Measurements from ENCODE around the gene MYRIP.

The MYRIP gene

DNA sequence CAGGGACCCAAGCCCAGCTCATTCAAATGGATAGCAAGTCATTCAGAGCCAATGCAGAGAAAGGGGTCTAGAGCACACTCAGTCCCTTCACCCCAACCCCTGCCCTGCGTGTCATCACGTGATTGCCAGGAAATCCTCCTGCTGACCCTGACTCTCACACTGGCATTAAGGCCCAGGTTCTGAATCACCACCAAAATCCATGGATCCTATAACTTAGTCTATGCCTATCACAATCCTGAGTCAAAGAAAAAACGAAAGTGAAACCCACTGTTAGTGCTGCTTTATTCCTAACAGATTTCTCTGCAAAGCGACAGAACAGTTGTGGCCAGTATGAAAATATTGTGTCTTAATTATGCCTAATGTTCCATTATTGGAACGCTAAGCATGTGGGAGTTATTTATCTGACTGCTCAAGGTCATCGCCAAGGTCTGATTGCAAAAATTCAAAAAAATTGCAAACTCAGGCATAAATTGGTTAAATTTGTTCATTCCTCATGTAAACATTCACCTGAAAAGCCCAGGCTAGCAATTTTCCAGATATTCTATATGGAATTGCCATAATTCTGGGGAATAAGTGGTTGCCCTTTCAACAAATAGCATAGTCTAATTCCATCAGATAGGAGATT is 391.4 kb downstream of the MYRIP start:
- DNase-seq = no peak

DNA sequence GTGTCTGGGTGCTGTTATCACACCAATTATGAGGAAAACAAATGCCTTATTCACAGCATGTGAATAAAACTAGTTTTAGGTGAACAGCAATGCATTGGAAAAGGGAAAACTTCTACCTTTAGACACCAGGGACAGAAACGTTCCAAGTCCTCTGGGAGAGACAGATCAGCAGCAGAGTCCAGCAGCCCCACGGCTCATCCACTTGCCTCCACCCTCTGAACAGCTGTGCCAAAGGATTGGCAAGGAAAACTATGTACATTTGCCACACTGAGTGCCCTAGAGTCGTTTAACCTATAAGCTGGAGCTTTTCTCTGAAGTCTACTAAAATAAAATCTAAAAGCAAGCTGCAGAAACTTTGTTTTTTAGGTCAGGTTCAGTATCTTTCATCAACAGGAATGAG is 392.4 kb downstream of the MYRIP start:
- DNase-seq = no peak

DNA sequence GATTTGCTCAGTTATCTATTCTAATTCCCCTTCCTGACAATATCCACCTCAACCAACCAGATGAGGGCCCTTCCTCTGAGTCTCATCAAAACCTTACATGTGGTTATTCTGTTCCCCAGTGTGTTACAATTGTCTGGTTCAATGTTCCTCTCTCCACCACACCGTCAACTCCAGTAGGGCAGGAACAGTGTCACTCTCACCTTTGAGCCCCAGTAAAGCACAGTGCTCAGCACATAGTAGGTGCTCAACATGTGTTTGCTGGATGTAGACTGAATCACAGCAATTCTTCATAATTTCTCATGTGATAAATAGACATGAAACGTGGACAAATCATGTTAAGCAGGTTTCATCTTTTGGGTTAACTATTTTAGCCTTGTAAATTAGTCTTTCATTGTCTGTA is 397.1 kb downstream of the MYRIP start:
- no peak for DNase-seq

DNA sequence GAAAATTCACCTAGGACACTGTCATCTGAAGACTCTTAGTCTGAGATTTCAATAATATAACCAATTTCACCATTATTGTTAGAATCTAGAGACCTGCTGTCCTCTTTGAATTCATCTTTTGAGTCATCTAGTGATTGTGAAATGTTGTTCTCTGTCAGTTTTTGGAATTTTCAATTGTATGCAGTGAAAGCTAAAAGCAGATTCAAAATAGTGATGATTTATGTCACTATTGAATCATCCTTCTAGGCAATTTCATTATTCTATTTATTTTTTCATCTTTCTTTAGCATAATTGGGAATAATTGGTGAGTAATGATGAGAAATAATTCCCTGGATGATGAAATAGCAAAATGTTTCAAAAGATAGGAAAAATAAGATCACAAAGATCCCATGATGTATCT is 398.4 kb downstream of the MYRIP start:
- no peak for DNase-seq

DNA sequence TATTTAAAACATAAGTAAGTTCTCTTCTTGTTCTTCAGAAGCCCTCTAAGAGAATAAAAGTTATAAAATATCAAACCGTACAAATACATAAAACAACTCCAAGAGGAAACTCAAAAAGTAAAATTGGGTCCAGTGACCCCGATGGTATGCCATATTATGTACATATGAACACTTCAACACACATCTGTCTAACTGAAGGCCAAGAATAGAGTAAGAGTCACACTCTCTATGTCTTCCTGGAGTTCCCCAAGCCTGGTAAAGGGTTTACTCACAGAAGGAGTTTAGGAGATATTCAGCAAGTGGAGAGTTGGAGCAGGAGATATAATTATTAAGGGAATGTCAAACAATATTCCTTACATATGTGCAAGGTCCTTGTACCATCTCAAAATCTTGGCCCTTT is 398.8 kb downstream of the MYRIP start:
- no peak for DNase-seq

DNA sequence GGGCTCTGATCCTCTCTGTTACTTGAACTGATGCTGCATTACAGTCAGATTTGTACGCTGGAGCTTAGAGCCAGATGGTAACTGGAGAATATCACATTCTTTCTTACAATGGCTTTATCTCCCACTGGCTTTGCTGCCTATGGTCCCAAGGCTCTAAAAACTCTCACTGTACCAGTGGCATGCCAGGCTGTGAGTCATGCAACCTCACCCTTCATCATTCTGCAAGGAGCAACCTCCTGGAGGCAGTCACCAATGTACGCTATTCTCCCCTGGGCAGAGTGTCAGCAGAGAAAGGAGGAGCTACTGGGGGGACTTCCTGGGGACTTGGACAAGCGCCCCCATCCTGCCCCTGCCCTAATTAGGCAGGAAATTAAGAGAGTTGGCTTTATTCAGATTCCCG is 402.2 kb downstream of the MYRIP start:
- no peak for DNase-seq

DNA sequence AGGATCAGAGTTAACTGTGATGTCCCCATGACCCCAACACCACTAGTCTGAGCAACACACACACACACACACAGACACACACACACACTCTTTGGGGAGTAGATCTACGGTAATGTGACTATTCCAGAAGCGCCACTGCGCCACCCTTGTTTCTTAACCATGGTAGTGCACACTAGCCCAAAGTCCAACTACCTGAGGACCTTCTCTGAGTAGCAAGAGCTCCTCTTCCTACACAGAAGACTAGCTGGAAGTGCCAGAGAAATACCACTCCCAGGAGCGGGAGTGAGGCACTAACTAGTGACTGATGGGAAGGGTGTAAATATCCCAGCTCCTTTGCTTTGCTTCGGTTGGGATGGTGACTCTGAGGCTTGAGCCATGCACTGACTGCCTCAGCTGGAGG is 404.1 kb downstream of the MYRIP start:
- DNase-seq = no peak

DNA sequence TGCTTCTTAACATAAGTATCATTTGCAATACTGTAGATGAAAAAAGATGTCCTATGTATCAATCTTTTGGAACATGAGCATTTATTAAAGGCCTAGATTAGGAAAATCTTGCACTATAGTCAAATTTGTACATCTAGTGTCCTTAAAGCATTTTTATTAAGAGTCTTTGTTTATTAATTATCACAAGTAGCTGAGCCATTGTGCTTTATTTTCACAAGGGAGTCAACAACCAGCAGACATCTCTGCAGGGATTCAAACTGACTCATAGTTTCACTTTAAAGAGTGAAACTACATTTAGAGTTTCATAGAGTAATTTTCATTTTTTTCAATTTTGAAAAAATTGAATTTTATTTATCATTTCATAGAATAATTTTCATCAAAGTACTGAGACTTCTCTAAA is 405.6 kb downstream of the MYRIP start:
- no peak for DNase-seq

DNA sequence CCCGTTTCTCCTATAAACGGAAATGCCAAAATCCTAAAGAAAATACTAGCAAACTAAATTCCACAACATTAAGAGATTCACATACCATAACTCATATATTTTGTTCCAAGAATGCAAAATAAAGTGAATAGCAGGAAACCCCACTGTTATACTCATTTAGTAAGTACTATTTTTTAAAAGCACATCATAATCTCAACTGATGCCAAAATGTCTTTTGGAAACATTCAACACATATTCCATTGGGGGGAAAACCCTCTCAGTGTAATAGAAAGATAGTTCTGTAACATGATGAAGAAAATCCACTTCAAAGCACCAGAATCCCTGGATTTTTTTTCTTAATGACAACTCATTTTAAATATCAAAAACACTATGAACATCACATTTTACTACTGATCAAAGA is 407.1 kb downstream of the MYRIP start:
- no peak for DNase-seq

DNA sequence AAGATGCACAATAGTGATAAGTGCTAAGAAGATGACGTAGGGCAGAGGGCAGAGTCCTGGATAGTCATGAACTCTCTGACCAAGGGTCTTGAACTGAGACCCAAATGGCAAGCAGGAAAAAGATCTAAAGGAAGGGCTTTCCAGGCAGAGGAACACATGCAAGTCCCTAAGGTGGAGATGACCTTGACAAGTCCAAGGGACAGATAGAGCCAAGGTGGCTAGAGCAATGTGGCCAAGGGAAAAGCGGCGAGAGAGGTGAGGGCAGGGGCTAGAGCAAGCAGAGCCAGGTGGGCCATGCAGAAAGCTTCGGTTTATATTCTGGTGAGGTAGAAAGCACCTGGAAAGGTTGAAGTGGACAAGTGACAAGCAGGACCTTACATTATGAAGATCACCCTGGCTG is 414.4 kb downstream of the MYRIP start:
- no peak for DNase-seq

DNA sequence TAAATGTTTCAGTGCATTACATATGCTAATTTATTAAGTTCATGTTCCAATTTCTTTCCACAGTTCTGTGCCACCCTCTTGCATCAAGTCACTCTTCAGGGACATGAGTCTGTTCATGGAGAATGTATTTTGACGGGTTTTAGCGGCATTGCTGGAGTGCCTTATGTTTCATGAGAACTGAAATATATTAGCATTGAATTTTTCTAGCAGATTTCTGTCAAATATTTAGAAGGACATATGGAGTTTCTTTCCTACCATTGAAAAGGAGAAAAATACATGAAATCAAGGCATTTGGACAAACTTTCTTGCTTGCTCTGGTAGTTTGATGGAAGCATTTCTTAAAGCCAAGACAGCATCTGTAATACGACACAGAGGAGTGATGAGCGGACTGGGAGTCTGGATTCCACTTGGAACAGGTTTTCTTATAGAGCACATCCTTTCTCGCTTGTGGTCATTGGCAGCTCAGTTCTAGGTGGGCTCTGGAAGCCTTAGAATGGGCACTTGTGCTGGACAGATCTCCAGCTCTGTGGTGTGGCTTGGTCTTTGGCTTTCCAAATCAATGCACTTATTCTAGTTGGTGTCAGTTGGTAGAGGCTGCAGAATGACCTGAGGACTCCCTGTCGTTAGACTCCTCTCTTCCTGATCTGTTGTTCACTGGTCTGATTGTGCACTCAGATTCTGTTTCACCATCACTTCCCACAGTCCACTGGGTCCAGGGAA is 415.5 kb downstream of the MYRIP start:
- DNase-seq = no peak

DNA sequence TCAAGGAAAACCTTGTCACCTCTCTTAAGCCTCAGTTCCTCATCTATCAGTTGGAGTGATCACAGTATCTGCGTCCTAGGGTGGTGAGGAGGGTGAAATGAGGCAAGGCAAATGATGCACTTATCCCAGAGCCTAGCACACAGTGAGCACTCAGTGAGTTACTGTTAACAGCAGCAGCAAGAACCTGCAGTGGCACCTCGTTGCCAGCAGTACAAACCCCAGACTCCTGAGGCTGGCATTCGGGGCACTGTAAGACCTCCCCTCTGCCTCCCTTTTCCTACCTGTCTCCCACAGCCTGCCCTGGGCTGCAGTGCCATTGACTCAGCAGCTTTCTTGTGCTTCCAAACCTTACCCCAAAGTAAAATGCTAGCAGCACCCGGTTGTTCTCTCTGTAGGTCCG is 417.2 kb downstream of the MYRIP start:
- no peak for DNase-seq

DNA sequence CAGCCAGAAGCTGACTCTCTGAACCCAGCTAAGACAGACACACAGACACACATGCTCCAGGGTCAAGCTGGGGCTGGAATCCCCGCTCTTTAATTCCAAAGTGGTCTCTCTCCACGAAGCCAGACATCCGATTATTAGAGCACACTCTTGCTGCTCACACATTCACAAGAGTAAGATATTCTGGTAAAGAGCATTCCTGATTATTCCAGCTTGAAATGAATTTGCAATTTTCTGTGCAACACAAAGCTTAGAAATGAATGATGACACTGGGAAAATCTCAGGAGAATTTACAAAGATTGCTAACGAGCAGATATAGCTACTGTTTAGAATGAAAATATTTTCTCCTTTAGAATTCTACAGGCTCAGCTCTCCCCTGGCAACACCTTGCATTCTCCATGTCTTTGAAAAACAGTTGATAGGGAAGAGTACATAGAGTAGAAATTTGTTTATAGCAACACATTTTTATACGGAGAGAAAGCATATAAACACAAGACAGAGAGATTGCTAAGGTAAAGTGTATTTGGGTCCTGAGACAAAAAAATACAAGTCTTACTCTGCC is 419.5 kb downstream of the MYRIP start:
- no peak for DNase-seq

DNA sequence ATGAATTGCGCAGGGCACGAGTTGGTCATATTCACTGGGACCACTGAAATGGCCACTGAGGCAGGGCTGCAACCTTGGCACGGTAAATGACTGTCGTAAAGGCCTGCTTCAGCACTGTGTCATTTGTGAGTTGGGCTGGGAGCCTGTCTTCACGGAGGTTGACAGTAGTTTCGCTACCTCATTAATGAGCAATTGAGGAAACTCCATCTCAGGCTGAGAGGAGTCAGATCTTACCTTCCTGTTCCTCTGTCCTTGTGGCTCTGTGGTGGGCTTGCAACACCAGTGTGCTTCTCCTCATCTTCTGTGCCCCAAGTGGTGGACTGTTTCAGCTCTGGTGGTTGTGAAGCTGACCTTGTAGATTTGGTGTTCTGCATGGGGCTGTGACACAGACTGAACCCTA is 420.0 kb downstream of the MYRIP start:
- DNase-seq = no peak

DNA sequence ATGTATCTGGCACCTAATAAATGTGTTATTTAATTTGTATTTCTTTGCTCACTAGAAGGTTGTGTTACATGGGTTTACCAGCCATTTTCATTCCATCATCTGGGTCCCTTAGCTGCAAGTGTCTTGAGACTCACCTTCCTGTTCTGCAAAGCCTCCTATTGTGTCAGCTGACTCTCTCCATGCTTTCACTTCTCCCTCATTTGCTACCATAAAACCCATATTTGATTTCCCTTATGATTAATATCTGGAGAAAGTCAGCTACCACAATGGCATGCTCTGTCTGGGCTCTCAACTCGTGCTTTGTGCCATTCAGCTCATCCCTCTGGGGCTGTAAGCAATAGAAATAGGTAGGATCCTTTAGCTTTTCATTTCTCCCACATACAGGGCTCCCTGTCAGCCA is 420.6 kb downstream of the MYRIP start:
- DNase-seq = no peak

DNA sequence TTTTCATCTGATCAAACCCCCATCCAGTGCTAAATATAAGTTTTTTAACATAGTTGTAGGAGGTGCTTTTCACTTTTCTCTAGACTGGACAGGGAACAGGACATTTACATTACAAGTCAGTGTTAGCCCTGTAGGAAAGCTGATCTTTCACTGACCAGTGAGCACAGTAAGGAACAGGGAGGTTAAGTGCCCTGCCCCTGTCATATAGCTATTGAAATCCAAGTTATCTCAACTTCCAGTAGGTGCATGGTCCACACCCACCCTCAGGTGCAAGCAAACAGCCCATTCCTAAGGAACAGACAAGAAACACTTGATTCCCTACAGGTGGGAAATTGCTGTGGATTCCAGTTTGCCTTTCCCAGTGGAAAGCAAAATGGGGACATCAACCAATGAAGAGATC is 421.0 kb downstream of the MYRIP start:
- no peak for DNase-seq

DNA sequence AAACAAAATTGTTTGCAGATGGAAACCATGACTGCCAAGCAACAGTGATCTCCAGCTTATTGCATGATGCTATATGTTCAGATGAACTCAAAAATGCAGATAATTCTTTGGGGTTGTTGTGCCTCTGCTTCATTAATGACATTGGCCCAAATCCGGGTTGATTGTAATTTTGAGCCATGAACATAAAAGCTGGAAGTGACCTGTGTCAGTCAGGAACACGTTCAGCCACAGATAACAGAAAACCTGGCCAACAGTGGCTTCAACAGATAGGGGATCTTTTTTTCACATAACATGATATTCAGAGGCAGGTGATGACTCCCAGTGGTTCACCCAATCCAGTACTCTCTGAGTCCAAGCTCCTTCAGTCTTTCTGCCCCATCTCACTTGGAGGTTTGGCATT is 423.2 kb downstream of the MYRIP start:
- DNase-seq = no peak

DNA sequence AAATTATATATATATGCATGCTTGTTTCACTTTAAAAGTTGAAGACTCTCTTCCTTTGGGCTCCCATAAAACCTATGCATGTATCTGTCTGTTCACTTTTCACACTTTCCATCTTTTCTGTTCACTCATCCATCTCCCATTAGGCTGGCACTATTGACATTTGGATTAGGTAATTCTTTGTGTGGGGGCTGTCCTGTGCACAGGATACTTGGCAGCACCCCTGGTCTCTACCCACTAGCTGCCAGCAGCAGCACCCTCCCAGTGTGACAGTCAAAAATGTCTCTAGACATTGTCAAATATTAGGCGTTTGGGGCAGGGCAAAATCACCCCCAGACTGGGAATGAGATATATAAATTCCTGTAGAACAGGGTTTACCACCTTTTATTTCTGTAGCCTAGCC is 427.8 kb downstream of the MYRIP start:
- DNase-seq = no peak

DNA sequence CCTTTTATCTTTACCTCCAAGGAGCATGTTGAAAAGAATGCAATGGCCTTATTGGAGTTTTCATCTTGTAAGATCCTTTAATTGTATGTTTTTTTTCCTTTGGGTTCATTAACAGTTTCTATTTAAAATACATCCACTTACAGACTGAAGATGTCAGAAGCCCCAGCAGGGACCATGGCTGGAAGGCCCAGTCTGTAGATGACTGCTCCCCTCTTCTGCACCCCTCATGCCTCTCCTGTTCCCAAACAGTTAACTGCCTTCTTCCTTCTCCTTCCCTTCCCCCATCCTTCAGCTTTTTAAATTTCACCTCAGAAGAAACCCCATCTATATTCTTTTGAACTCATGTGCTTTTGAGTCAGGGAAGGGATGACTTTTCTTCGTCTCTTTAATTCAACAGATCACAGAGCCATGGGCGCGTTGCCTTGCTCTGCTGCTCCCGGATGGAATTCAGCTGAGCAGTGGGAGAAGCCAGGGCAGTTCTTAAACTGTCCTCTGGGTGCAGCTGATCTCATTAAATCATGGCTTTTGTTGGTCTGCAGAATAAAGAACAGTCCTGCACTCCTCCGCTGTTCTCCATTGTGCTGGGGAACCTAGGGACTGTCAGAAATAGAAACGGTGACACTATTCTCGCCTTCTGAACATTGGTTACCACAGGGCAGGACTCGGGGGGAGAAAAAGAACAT is 428.6 kb downstream of the MYRIP start:
- DNase-seq = no peak

DNA sequence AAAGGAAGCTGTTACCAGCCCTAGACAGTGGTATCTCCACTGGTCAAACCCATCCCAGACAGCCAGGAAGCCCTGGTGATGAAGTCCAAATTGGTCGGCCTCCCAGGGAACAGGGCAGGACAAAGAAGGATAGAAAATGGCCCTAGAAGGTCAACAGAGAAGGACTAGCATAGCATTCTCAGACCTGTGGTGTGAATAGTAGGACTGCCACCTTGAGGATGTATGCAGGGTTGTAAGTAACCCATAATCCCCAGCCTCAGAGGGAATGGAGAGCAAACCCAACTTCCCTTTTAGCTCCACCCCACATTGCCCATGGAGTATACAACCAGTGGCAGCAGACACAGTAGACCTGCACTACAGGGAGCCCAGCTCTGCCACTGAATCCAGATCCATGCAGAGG is 431.5 kb downstream of the MYRIP start:
- no peak for DNase-seq

DNA sequence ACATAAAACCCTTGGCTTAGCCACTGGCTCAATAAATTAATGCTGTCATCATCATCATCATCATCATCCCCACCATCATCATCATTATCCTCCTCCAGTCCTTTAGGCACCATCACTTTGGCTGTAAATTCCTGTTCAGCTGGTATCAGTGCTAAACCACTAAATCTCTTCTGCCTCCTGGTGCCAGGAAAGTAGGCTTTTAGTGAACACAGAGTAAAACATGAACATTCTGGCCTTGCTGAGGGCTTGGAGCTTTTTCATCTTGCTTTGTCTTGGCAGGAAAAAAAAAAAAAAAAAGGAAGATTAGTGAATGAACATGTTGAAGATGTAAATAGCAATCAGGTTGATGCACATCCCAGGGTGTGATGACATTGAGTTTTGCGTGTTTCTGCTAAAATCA is 432.8 kb downstream of the MYRIP start:
- DNase-seq = no peak

DNA sequence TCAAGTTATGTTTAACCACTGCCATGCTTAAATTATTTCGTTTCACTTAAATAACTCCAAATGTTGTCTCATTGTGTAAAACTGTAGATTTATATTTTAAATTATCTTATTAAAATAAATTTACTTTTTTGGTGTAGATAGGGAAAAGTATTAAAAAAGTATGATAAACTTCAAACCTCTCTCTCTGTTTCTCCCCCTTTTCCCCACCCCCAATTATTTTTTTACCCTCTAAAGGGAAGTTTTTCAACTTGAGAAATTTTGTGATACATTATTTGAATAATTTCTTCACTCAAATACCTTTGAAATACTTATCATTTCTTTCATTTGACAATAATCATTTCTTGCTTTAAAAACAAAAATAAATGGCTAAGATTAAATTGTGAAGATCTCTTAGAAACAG is 433.2 kb downstream of the MYRIP start:
- DNase-seq = no peak

DNA sequence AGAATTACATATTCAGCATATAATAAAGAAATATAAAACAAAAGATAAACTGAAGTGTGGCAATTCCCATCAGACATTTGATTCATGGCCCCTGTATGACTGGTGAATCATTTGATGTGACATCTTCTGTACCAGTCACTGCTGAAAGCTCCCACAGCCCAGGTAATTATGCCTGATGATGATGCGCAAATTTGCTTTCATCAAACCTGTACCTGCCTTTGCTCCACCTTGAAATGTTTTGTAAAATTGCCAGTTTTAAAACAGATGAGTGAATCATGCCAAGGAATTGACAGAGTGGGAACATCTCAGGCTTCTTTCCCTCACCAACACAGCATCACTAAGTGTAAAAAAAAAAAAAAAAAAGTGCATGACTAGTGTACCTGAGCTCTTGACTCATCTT is 433.6 kb downstream of the MYRIP start:
- DNase-seq = no peak

Measured in activated CD4-positive, alpha-beta T cell treated with anti-CD3 and anti-CD28 coated beads, Interleukin-2, amount 50 U/mL, for 4 hours (primary cell).